IMR-90 (cell line): Measurements from ENCODE around the gene SLC4A1AP. TPM values are rescaled to one million over a fixed set of nuclear protein-coding genes. Genes with fewer than 3 reads are reported as not detected.

ENCODE experiments used
- ATAC-seq: fragments of 200-7000 bp; cut with Tn5 transposase; 2 replicates; pipeline ENCODE4 v1.9.1; 2020; ENCODE audit warnings: low read depth, mild to moderate bottlenecking, moderate library complexity
- BruUV-seq: library from RNA; stranded (reverse); fragments of 400-500 nt; replicated peaks from 2 replicates; lab custom pipeline; 2021; lab: Mats Ljungman, UMichigan
- CTCF ChIA-PET: fragments of 300-600 bp; formaldehyde crosslinking; extraction: SDS; loops from one replicate; lab custom pipeline; 2021; ENCODE audit warnings: antibody characterized with exemption; lab: Yijun Ruan, JAX
- POLR2A ChIA-PET: fragments of 300-600 bp; sonication (Branson Sonifier 250); formaldehyde crosslinking; loops from one replicate; lab custom pipeline; 2022; ENCODE audit warnings: antibody characterized with exemption; ENCODE audit not compliant: unreplicated experiment; lab: Charles Lee
- DNase-seq: peaks from one replicate; pipeline ENCODE4 v3.0.0; 2013
- H2AFZ ChIP-seq: replicated peaks from 2 replicates; pipeline ENCODE3; 2013; ENCODE audit warnings: low read length, mild to moderate bottlenecking; ENCODE audit not compliant: poor library complexity
- H2AK5ac ChIP-seq: 2 replicates; pipeline ENCODE4 v1.6.1; 2013; ENCODE audit warnings: low read depth, low read length, inconsistent platforms
- H2AK9ac ChIP-seq: replicated peaks from 2 replicates; pipeline ENCODE3; 2013; ENCODE audit warnings: mild to moderate bottlenecking, low read depth, low read length, moderate library complexity; ENCODE audit not compliant: poor library complexity
- H2BK120ac ChIP-seq: 2 replicates; pipeline ENCODE4 v1.6.1; 2013; ENCODE audit warnings: low read depth, low read length, inconsistent platforms
- H2BK15ac ChIP-seq: 3 replicates; pipeline ENCODE4 v1.6.1; 2013; ENCODE audit warnings: low read depth, low read length, inconsistent platforms
- H2BK20ac ChIP-seq: 2 replicates; pipeline ENCODE4 v1.6.1; 2013; ENCODE audit warnings: low read depth, mild to moderate bottlenecking, inconsistent platforms, low read length, moderate library complexity
- H2BK5ac ChIP-seq: 2 replicates; pipeline ENCODE4 v1.6.1; 2013; ENCODE audit warnings: mild to moderate bottlenecking, low read depth, low read length, inconsistent platforms; ENCODE audit not compliant: poor library complexity, severe bottlenecking
- H3K14ac ChIP-seq: replicated peaks from 2 replicates; pipeline ENCODE4 v1.6.1; 2013; ENCODE audit warnings: low read depth, low read length, inconsistent platforms
- H3K18ac ChIP-seq: 2 replicates; pipeline ENCODE4 v1.6.1; 2013; ENCODE audit warnings: low read depth, low read length, control low read depth
- H3K23ac ChIP-seq: 2 replicates; pipeline ENCODE4 v1.6.1; 2013; ENCODE audit warnings: low read depth, low read length, inconsistent platforms
- H3K27ac ChIP-seq: 2 replicates; pipeline ENCODE4 v1.5.1; 2013; ENCODE audit warnings: mild to moderate bottlenecking, control low read depth, low read length; ENCODE audit not compliant: insufficient read depth
- H3K27me3 ChIP-seq: 2 replicates; pipeline ENCODE4 v1.6.1; 2013; ENCODE audit warnings: low read length; ENCODE audit not compliant: control insufficient read depth, insufficient read depth
- H3K36me3 ChIP-seq: 2 replicates; pipeline ENCODE4 v1.6.1; 2013; ENCODE audit warnings: low read length, mixed read lengths; ENCODE audit not compliant: control insufficient read depth, insufficient read depth
- H3K4ac ChIP-seq: 2 replicates; pipeline ENCODE4 v1.6.1; 2013; ENCODE audit warnings: low read depth, low read length, inconsistent platforms
- H3K4me1 ChIP-seq: 2 replicates; pipeline ENCODE4 v1.6.1; 2013; ENCODE audit warnings: low read length, mixed read lengths; ENCODE audit not compliant: control insufficient read depth, insufficient read depth
- H3K4me2 ChIP-seq: 2 replicates; pipeline ENCODE4 v1.6.1; 2013; ENCODE audit warnings: low read depth, mild to moderate bottlenecking, control low read depth, low read length, moderate library complexity
- H3K4me3 ChIP-seq: 2 replicates; pipeline ENCODE4 v1.5.1; 2013; ENCODE audit warnings: low read depth, mild to moderate bottlenecking, control low read depth, low read length, moderate library complexity; ENCODE audit not compliant: insufficient read depth
- H3K56ac ChIP-seq: 2 replicates; pipeline ENCODE4 v1.6.1; 2013; ENCODE audit warnings: low read length, inconsistent platforms; ENCODE audit not compliant: insufficient read depth; ENCODE audit errors: extremely low read depth
- H3K79me1 ChIP-seq, 2 experiments: 2 replicates each; pipeline ENCODE4 v1.6.1; 2013; ENCODE audit warnings: low read length in 2 of 2, inconsistent platforms in 1 of 2, low read depth in 1 of 2
- H3K9ac ChIP-seq: 2 replicates; pipeline ENCODE4 v1.6.1; 2013; ENCODE audit warnings: low read depth, low read length, control low read depth
- H3K9me1 ChIP-seq: 2 replicates; pipeline ENCODE4 v1.6.1; 2013; ENCODE audit warnings: low read length, inconsistent platforms; ENCODE audit not compliant: insufficient read depth
- H3K9me3 ChIP-seq: 2 replicates; pipeline ENCODE4 v1.6.1; 2013; ENCODE audit warnings: low read length; ENCODE audit not compliant: control insufficient read depth, insufficient read depth
- H4K20me1 ChIP-seq: 2 replicates; pipeline ENCODE4 v1.6.1; 2013; ENCODE audit warnings: low read length, inconsistent platforms; ENCODE audit not compliant: insufficient read depth
- H4K5ac ChIP-seq: 2 replicates; pipeline ENCODE4 v1.6.1; 2013; ENCODE audit warnings: mild to moderate bottlenecking, low read depth, low read length, control low read depth
- H4K8ac ChIP-seq, 2 experiments: 2 replicates each; pipeline ENCODE4 v1.6.1; 2013; ENCODE audit warnings: low read depth in 2 of 2, low read length in 2 of 2, control low read depth in 1 of 2, inconsistent platforms in 1 of 2
- H4K91ac ChIP-seq: 2 replicates; pipeline ENCODE4 v1.6.1; 2013; ENCODE audit warnings: low read depth, low read length, inconsistent platforms; ENCODE audit not compliant: insufficient read depth
- BHLHE40 ChIP-seq: fragments of 150-350 bp; IDR thresholded peaks from 2 replicates; pipeline ENCODE4 v1.6.1; 2016; ENCODE audit warnings: mild to moderate bottlenecking, low read depth, low read length
- CEBPB ChIP-seq: IDR thresholded peaks from 2 replicates; pipeline ENCODE4 v1.6.1; 2012; ENCODE audit warnings: low read depth, low read length, improper control_type of control experiment
- CHD1 ChIP-seq: IDR thresholded peaks from 2 replicates; pipeline ENCODE4 v1.6.1; 2012; ENCODE audit warnings: low read depth, low read length, improper control_type of control experiment
- MAFK ChIP-seq: IDR thresholded peaks from 2 replicates; pipeline ENCODE4 v1.6.1; 2012; ENCODE audit warnings: low read depth, low read length, improper control_type of control experiment
- MAZ ChIP-seq: IDR thresholded peaks from 2 replicates; pipeline ENCODE4 v1.6.1; 2012; ENCODE audit warnings: low read depth, mild to moderate bottlenecking, low read length, improper control_type of control experiment, moderate library complexity, borderline replicate concordance
- RAD21 ChIP-seq: IDR thresholded peaks from 2 replicates; pipeline ENCODE4 v1.6.1; 2012; ENCODE audit warnings: low read length, improper control_type of control experiment
- WGBS, 2 experiments: methylation state at CpG; one replicate each; pipeline versions ENCODE4 v1.1.5 to v1.1.7; 2013; ENCODE audit warnings: missing lambda C conversion rate in 2 of 2; ENCODE audit not compliant: insufficient read length in 1 of 2; ENCODE audit errors: extremely low coverage in 2 of 2; 5-methylcytosine and 5-hydroxymethylcytosine counted together
- dilution Hi-C: fragments of 300-500 bp; cut with HindIII; formaldehyde crosslinking; loops from one replicate; pipeline ENCODE4 v1.14.3; 2018; ENCODE audit warnings: low sequenced_read_pairs; ENCODE audit not compliant: unreplicated experiment
- in situ Hi-C: fragments of 300-500 bp; cut with MboI; formaldehyde crosslinking; loops from 3 replicates; pipeline ENCODE4 v1.14.3; 2019; ENCODE audit warnings: low sequenced_read_pairs, inconsistent platforms, mixed read lengths
- intact Hi-C: fragments of 100-400 bp; cut with micrococcal nuclease; formaldehyde crosslinking; loops from 2 replicates; pipeline ENCODE4 v1.10.0; 2022
- polyA plus RNA-seq, 3 experiments: library from polyadenylated mRNA; depleted of rRNA; stranded (reverse); fragments of >200 nt; gene quantifications; 2 replicates each; pipeline ENCODE4 v1.2.3, GENCODE V29; 2012; ENCODE audit warnings: low replicate concordance in 1 of 3
- total RNA-seq: library from RNA; depleted of rRNA; stranded (reverse); fragments of >200 nt; gene quantifications from 2 replicates; pipeline ENCODE4 v1.2.3, GENCODE V29; 2012

The SLC4A1AP gene
- total and polyA plus RNA-seq, 2 of the 4 experiments (the other 2 are of a cell fraction) = 11.7 to 13.6 TPM

DNA sequence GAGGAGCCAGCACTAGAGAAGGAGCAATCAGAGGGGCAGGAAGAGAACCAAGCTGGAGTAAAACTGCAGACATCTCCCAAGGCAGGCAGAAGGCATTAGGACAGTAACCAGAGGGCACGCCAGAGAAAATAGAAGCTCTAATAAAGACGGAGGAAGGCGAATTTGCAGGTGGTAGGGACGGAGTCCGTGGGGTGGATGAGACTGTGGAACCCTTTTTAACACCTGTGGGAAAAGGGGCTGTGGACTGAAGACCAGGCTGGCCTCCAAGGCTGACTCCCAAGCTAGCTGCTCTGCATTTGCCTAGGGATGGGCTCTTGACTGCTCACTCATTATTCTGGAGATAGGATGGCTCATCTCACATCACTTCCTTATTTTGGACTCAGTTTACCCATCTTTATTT lies 49.5 kb downstream of the SLC4A1AP start:
- in situ Hi-C loops = no loop called here
- Histone ChIP-seq H2AK9ac (no peak overlapping the region), H3K4me1 (peaks cover 5% of the 10 kb centered on the region), H3K4ac (no peak overlapping the region), H2BK120ac (no peak overlapping the region; the same call in 1 of the 2 replicates), H3K27ac (no peak overlapping the region), H3K36me3 (no peaks in the 10 kb centered on the region), H2BK15ac (no peak overlapping the region), H2BK5ac (no peak overlapping the region), H3K79me1 (peaks cover 2 to 3% of the 10 kb centered on the region in 2 experiments; a peak in 1 of 4 replicates), H3K9ac (no peak overlapping the region), H2AFZ (no peak overlapping the region), H3K56ac (no peak overlapping the region), H3K27me3 (no peaks in the 10 kb centered on the region), H4K91ac (no peak overlapping the region; the same call in 1 of the 2 replicates), H2AK5ac (peak overlapping the region; percentile 7; the same call in 1 of the 2 replicates), H3K18ac (no peak overlapping the region), H4K5ac (no peak overlapping the region), H4K8ac (no peak overlapping the region), H3K14ac (no peak overlapping the region), H2BK20ac (no peak overlapping the region), H3K4me2 (no peak overlapping the region), H3K23ac (no peak overlapping the region), H3K9me3 (no peaks in the 10 kb centered on the region), H4K20me1 (no peaks in the 10 kb centered on the region), H3K4me3 (no peak overlapping the region), H3K9me1 (peaks cover 7% of the 10 kb centered on the region; the same call in 1 of the 2 replicates)
- BruUV-seq = no TSS peak
- CTCF ChIA-PET = no interaction called here
- 94% methylated on average over 3 of the region's 5 CpGs; no CpG with 5 or more reads in 1 of the 2 experiments for WGBS, 2 experiments
- dilution Hi-C loops = no loop called here
- no peak for TF ChIP-seq MAFK
- no peak for TF ChIP-seq CEBPB
- TF ChIP-seq RAD21 = no peak
- no peak for TF ChIP-seq MAZ
- TF ChIP-seq BHLHE40 = no peak
- TF ChIP-seq CHD1 = no peak
- DNase-seq = no peak
- intact Hi-C loops = no loop called here
- no peak for ATAC-seq
- POLR2A ChIA-PET = no interaction called here
